IPS-20b (cell line): Measurements from ENCODE around the gene TMEM156.

Experiments
- H3K27ac ChIP-seq: one replicate; pipeline ENCODE4 v1.5.1; 2013; ENCODE audit warnings: low read length
- H3K27me3 ChIP-seq: 2 replicates; pipeline ENCODE4 v1.6.1; 2013; ENCODE audit warnings: mild to moderate bottlenecking, low read length, inconsistent platforms; ENCODE audit not compliant: insufficient read depth
- H3K36me3 ChIP-seq: 2 replicates; pipeline ENCODE4 v1.6.1; 2013; ENCODE audit warnings: low read depth, mild to moderate bottlenecking, inconsistent platforms, low read length, moderate library complexity; ENCODE audit not compliant: insufficient read depth
- H3K4me1 ChIP-seq: 2 replicates; pipeline ENCODE4 v1.6.1; 2013; ENCODE audit warnings: mild to moderate bottlenecking, control low read depth, inconsistent platforms, low read length, moderate library complexity; ENCODE audit not compliant: insufficient read depth
- H3K4me3 ChIP-seq: 2 replicates; pipeline ENCODE4 v1.5.1; 2013; ENCODE audit warnings: mild to moderate bottlenecking, low read length, inconsistent platforms
- H3K9ac ChIP-seq: 2 replicates; pipeline ENCODE4 v1.6.1; 2013; ENCODE audit warnings: low read depth, mild to moderate bottlenecking, inconsistent platforms, low read length, moderate library complexity
- H3K9me3 ChIP-seq: 2 replicates; pipeline ENCODE4 v1.6.1; 2013; ENCODE audit warnings: mild to moderate bottlenecking, low read depth, low read length, inconsistent platforms; ENCODE audit not compliant: insufficient read depth

TMEM156 gene

DNA sequence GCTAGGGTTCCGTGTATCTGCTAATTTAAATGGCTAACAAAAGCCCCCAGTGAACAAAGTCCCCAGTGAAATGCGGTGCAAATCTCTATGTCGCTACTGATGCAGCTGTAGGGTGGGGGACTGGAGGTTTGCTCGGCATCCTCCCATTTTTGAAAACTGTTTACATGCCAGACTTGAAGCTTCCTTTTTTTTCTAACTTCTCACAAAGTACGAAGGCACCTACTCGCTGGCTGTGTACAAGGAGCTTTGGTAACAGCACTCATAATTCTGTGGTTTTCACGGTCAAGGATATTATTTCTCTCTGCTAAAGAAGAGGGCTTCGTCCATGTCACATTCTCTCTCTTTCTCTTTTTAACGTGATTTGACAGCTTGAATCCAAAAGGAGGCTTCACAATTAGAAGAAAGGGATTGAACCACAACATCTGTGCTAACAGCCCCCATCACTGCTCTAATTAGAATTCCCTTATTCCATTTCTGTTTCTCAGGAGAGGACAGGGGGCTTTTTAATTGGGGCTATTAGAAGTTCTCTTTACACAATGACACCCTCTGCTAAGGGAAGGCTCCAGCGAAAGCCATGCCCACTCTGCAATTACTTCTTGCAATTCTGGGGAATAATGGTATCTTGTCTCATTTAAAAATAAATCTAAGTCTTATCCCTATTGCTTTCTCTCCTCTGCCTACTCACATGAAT, 46.7 kb downstream of the TMEM156 start:
- H3K9ac ChIP-seq = no peak overlapping the region
- H3K27me3 ChIP-seq = no peaks in the 10 kb centered on the region
- no peaks in the 10 kb centered on the region for H3K9me3 ChIP-seq
- no peaks in the 10 kb centered on the region; the same call in 1 of the 2 replicates for H3K4me1 ChIP-seq
- H3K27ac ChIP-seq = no peak overlapping the region
- no peak overlapping the region for H3K4me3 ChIP-seq
- no peaks in the 10 kb centered on the region for H3K36me3 ChIP-seq

DNA sequence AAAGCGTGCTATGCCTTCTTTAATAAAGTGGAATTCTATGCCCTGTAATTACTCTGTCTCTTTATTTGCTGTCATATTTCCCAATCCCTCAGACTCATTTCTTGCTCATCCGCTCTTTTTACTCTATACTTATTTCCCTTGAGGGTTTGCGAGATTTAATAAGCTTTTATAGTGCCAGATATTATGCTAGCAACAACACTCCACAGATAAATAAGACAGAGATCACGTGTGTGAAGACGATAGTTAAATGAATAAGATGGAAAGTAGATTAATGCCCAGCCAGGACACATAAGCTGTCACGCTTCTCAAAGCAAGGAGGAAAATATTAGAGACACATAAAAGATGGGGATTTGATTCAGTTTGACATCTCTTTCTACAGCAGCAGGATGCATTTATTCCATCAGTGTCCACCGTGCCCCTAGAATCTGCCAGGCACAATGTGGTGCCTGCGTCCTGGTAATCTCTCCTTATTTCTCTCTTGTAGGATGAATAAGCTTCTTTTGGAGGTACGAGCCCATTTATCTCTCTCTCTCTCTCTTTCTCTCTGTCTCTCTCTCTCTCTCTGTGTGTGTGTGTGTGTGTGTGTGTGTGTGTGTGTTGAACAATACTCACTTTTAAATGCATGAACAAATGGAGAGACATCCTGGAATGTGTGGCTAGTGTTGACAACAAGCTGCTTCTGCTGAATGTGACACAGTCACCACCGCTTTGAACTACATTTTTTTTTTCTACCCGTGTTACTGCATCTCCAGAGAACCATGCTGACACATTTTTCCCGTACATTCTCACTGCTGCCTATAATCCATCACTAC, 48.2 kb downstream of the TMEM156 start:
- Histone ChIP-seq H3K4me3 (no peak overlapping the region), H3K36me3 (no peaks in the 10 kb centered on the region), H3K9me3 (no peaks in the 10 kb centered on the region), H3K4me1 (no peaks in the 10 kb centered on the region; the same call in 1 of the 2 replicates), H3K27ac (no peak overlapping the region), H3K9ac (no peak overlapping the region), H3K27me3 (no peaks in the 10 kb centered on the region)

DNA sequence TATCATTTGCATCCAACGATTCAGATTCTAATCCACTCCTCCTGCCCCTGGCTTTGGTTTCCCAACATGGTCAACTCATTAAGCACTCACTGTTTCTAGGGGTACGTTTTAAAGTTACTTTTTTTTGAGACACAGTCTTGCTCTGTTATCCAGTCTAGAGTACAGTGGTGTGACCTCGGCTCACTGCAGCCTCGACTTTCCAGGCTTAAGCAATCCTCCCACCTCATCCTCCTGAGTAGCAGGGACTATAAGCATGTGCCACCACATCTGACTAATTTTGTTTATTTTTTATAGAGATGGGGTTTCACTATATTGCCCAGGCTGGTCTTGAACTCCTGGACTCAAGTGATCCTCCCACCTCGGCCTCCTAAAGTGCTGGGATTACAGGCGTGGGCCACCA, 48.9 kb downstream of the TMEM156 start:
- Histone ChIP-seq H3K27ac (no peak overlapping the region), H3K9me3 (no peaks in the 10 kb centered on the region), H3K36me3 (no peaks in the 10 kb centered on the region), H3K4me1 (no peaks in the 10 kb centered on the region; the same call in 1 of the 2 replicates), H3K4me3 (no peak overlapping the region), H3K9ac (no peak overlapping the region), H3K27me3 (no peaks in the 10 kb centered on the region)

DNA sequence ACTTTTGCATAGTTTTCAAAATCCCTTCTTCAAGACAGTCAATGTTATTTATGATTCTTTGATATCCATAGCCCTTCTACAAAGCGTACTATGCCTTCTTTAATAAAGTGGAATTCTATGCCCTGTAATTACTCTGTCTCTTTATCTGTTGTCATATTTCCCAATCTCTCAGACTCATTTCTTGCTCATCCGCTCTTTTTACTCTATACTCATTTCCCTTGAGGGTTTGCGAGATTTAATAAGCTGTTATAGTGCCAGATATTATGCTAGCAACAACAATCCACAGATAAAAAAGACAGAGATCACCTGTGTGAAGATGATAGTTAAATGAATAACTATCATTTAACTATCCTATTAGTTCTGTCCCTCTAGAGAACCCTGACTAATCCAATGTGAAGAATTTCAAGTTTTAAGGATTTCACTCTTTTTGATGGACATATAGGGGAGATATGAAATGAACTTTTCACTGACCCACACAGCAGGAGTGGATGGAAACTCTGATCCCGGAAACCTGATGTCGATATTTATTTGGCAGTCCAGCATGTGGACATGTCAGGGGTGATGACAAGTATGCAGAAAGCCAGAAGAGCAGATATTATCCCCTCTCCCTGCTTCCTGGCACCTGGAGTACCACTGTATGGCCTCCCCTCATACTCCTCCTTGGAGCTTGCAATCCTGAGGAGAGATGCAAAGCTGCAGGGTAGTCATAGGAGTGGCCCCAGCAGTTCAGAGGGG, 49.7 kb downstream of the TMEM156 start:
- Histone ChIP-seq H3K4me1 (no peaks in the 10 kb centered on the region; the same call in 1 of the 2 replicates), H3K4me3 (no peak overlapping the region), H3K36me3 (no peaks in the 10 kb centered on the region), H3K27ac (no peak overlapping the region), H3K27me3 (no peaks in the 10 kb centered on the region), H3K9ac (no peak overlapping the region), H3K9me3 (no peaks in the 10 kb centered on the region)

DNA sequence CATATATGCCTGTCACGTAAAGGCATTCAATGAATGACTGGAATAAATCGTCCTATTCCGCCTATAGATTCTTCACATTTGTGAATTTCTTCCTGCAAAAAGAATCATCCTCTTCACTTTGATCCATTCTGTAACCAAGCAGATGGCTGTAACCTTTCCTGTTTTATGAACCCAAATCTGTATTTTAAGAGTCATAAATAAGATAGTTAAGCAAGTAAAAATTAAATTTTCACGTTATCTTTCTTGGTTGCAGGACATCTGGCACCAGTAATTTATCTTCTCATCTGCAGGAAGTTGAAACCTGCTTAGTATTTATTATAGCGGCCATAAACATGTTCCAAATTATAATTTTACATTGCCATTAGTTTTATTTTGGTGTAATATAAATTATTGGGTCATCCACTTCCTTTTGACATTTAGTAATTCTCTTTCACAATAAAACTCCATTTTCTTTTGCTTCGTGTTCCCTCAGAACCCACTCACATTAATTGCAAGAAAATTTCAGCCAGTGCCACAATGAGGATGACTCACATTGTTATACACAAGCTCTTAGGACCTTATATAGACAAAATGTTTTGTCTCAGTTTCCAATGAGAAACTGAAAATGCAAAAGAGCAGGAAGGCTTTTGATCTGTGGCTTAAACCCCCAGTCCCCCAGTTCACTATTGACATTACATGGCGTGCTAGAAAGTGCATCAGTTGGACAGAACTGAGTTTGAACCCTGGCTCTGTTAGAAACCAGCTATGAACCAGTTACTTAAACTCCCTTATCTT, 51.1 kb downstream of the TMEM156 start:
- no peaks in the 10 kb centered on the region for H3K36me3 ChIP-seq
- no peaks in the 10 kb centered on the region; the same call in 1 of the 2 replicates for H3K4me1 ChIP-seq
- no peak overlapping the region for H3K27ac ChIP-seq
- H3K9me3 ChIP-seq = no peaks in the 10 kb centered on the region
- no peak overlapping the region for H3K9ac ChIP-seq
- no peaks in the 10 kb centered on the region for H3K27me3 ChIP-seq
- no peak overlapping the region for H3K4me3 ChIP-seq

DNA sequence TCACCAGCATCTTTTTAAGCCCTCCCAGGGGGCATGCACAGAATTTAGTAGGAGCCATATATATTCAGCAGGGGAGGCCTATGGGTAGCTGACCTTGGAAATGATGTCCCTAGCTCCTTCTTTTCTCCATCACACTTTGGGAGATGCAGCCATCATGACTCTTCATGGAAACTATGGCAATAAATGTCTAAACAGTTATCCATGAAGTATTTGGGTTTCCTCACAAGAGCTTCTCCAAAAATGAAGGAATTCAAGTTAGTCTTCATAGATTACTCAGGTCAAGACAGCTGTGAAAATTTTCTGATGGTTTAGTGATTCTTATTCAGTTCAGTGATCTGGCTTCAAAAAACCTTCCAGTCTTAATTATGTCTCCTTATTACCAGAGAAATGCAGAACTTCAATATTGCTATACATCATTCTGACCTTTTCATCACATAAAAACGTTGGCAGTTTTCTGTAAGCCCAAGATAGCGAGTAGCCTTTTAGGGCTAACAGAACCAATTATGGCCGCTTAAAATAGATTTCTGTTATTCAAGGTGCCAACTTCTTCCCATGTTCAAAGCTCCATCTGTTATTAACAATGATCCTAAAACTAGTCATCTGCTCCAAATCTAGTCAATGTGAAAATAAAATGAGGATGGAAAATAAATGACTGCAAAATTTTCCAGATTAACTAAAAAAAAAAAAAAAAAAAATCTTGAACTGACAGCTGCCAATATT, 52.5 kb downstream of the TMEM156 start:
- H3K36me3 ChIP-seq = no peaks in the 10 kb centered on the region
- H3K4me1 ChIP-seq = no peaks in the 10 kb centered on the region
- H3K4me3 ChIP-seq = no peak overlapping the region

DNA sequence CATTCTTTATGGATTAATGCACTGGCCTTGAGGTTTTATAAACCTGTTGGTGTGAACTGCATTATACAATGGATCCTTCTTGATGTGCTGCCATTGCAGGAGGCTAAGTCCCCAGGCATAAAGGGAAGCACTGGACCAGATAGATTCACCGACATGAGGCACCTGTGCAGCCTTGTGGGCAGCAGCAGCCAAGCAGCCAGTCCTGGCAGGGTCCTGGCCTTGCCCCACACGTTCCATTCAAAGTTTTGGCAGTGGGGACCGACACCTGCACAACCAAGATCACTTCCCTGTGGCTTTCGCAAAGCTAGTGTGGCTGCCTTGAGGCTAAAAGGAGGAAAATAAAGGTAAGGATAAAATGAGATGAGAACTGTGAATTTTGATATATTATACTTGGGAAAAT, 53.1 kb downstream of the TMEM156 start:
- Histone ChIP-seq H3K4me3 (no peak overlapping the region), H3K36me3 (no peaks in the 10 kb centered on the region), H3K4me1 (no peaks in the 10 kb centered on the region), H3K9me3 (no peaks in the 10 kb centered on the region), H3K27ac (no peak overlapping the region), H3K9ac (no peak overlapping the region), H3K27me3 (no peaks in the 10 kb centered on the region)

More for the DNA sequence above, 52.5 kb downstream of the TMEM156 start:
- H3K9ac ChIP-seq = no peak overlapping the region
- H3K27me3 ChIP-seq = no peaks in the 10 kb centered on the region
- no peak overlapping the region for H3K27ac ChIP-seq
- no peaks in the 10 kb centered on the region for H3K9me3 ChIP-seq

DNA sequence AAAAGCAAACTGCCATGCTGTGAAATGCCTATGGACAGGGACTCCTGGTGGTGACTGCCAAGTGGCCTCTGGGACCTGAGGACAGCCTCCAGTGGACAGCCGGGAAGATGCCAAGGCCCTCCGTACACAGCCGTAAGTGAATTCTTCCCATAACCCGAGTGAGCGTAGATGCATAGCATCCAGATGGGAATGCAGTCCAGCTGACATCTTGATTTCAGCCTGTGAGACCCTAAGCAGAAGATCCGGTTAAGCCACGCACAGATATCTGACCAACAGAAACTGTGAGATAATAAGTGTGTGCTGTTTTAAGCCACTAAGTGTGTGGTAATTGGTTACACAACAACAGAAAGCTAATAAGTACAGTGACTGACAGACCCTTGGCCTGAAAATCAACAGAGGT, 55.9 kb downstream of the TMEM156 start:
- no peak overlapping the region for H3K9ac ChIP-seq
- H3K27ac ChIP-seq = no peak overlapping the region
- no peaks in the 10 kb centered on the region for H3K9me3 ChIP-seq
- no peaks in the 10 kb centered on the region for H3K36me3 ChIP-seq
- no peaks in the 10 kb centered on the region for H3K27me3 ChIP-seq
- no peaks in the 10 kb centered on the region for H3K4me1 ChIP-seq
- no peak overlapping the region for H3K4me3 ChIP-seq

DNA sequence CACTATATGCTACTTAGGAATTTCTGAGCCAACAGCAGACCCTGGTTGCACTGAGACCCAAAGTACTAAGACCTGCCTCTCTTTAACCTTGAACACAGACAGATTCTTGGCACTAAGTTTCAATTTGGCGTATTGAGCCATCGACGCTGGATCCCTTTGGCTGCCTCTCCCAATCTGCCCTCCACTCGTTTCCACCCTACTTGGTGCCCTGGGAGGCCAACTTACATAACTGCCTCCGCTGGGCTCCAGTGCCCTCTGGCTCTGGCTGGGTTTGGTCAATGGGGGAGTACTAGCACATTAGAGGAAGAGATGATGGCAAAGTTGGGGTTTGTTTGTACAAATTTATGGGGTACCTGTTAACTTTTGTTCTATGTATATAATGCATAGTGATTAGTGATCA, 63.5 kb downstream of the TMEM156 start:
- Histone ChIP-seq H3K27ac (no peak overlapping the region), H3K4me3 (no peak overlapping the region), H3K4me1 (no peaks in the 10 kb centered on the region)

DNA sequence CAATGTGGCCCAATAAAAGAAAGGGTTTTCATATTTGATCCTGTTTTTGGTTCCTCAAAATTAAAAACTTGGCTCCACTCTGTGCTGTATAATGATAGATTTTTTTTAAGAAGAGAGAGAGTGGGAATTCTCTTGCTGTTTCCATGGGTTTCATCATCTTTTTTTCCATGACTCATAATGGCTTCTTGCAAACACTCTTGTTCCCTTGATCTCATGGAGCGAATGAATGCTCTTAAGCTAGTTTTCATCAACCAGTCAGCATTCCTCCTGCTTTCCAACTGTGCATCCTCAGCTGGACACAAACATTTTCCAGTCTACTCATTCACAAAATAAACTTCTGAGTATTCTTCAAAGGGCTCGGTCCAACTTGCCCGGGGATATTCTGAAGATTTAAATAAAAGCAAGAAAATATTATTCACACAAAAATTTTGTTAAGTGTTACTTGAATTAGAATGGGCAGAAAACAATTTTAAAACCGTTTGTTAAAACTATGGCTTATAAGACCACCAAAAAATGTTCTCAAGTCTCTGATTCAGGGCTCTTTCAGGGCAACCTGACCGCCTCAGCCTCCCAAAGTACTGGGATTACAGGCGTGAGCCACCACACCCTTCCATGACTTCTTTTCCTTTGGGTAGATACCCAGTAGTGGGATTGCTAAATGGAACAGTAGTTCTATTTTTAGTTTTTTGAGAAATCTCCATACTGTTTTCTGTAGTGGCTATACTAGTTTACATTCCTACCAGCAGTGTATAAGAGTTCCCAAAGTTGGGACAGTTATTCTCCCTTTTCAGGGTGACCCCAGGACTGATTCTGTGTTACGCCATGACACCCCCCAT, 64.7 kb downstream of the TMEM156 start:
- H3K4me3 ChIP-seq = no peak overlapping the region
- no peaks in the 10 kb centered on the region for H3K9me3 ChIP-seq
- no peaks in the 10 kb centered on the region for H3K36me3 ChIP-seq
- no peaks in the 10 kb centered on the region for H3K4me1 ChIP-seq
- no peak overlapping the region for H3K9ac ChIP-seq
- no peaks in the 10 kb centered on the region for H3K27me3 ChIP-seq
- H3K27ac ChIP-seq = no peak overlapping the region

More for the DNA sequence above, 63.5 kb downstream of the TMEM156 start:
- no peak overlapping the region for H3K9ac ChIP-seq
- H3K36me3 ChIP-seq = no peaks in the 10 kb centered on the region
- no peaks in the 10 kb centered on the region for H3K9me3 ChIP-seq
- H3K27me3 ChIP-seq = no peaks in the 10 kb centered on the region
